GM21367 (cell line): ENCODE data around the gene NYAP1.
"Not testable (repeated sequence)": the region's sequence is repeated elsewhere in the genome, so short reads cannot be mapped to it uniquely, and the experiment has no call there.

Experiments
- ATAC-seq: cut with Tn5 transposase; IDR thresholded peaks from one replicate; pipeline ENCODE4 v1.9.1; 2021; ENCODE audit not compliant: unreplicated experiment

The NYAP1 gene

GRCh38 chr7:100509231-100509630 lies 25.5 kb downstream of the NYAP1 start:
- ATAC-seq, result no peak

- ATAC-seq, result no peak
Measured at GRCh38 chr7:100510437-100511239, 26.9 kb downstream of the NYAP1 start.

- ATAC-seq, result no peak
Measured at GRCh38 chr7:100513212-100513810, 29.6 kb downstream of the NYAP1 start.

- ATAC-seq, result no peak
Measured at GRCh38 chr7:100515072-100515532, 31.4 kb downstream of the NYAP1 start.

- ATAC-seq, result no peak
Measured at GRCh38 chr7:100516135-100516812, 32.5 kb downstream of the NYAP1 start.

- ATAC-seq, result no peak
Measured at GRCh38 chr7:100517305-100517704, 33.6 kb downstream of the NYAP1 start.

GRCh38 chr7:100519580-100519979 lies 35.9 kb downstream of the NYAP1 start:
- ATAC-seq, result no peak

- ATAC-seq, result no peak
Measured at GRCh38 chr7:100520138-100520537, 36.4 kb downstream of the NYAP1 start.

- ATAC-seq, result no peak
Measured at GRCh38 chr7:100521076-100521475, 37.3 kb downstream of the NYAP1 start.

- not testable (repeated sequence) for ATAC-seq
Measured at GRCh38 chr7:100521909-100522593, 38.3 kb downstream of the NYAP1 start.

- not testable (repeated sequence) for ATAC-seq
Measured at GRCh38 chr7:100523192-100523591, 39.5 kb downstream of the NYAP1 start.

- not testable (repeated sequence) for ATAC-seq
Measured at GRCh38 chr7:100528108-100528866, 44.6 kb downstream of the NYAP1 start.

- no peak for ATAC-seq
Measured at GRCh38 chr7:100532165-100533022, 48.7 kb downstream of the NYAP1 start.

- ATAC-seq, result not testable (repeated sequence)
Measured at GRCh38 chr7:100535982-100536381, 52.3 kb downstream of the NYAP1 start.

GRCh38 chr7:100536695-100537094 lies 53.0 kb downstream of the NYAP1 start:
- ATAC-seq, result not testable (repeated sequence)

GRCh38 chr7:100538348-100538653 lies 54.6 kb downstream of the NYAP1 start:
- no peak for ATAC-seq

GRCh38 chr7:100538654-100539435 lies 55.1 kb downstream of the NYAP1 start, which contains the start of gene AGFG2:
Gene AGFG2 (plus strand): TSS chr7:100539203. CDS start chr7:100539347, 144 bp downstream.
- ATAC-seq, result peak; percentile 88

GRCh38 chr7:100539436-100540006 lies 55.8 kb downstream of the NYAP1 start:
- no peak for ATAC-seq
